HepG2 (cell line): ENCODE results near the gene TCFL5. TPM values are rescaled to one million over a fixed set of nuclear protein-coding genes. Genes with fewer than 3 reads are reported as not detected.

Source experiments
- CERS6 ChIP-seq: sonication (generic); formaldehyde crosslinking; IDR thresholded peaks from 2 replicates; pipeline ENCODE4 v1.5.0; 2020; ENCODE audit warnings: missing genetic modification reagents
- ERF ChIP-seq: IDR thresholded peaks from 2 replicates; pipeline ENCODE4 v1.6.1; 2018; ENCODE audit warnings: missing biosample characterization, missing genetic modification reagents
- HDAC1 ChIP-seq: sonication (generic); formaldehyde crosslinking; IDR thresholded peaks from 2 replicates; pipeline ENCODE4 v1.5.1; 2020; ENCODE audit warnings: mild to moderate bottlenecking, missing genetic modification reagents
- JDP2 ChIP-seq: sonication (generic); formaldehyde crosslinking; IDR thresholded peaks from 2 replicates; pipeline ENCODE4 v1.8.1; 2022; ENCODE audit warnings: missing genetic modification reagents, borderline replicate concordance
- KAT2B ChIP-seq: fragments of 150-350 bp; IDR thresholded peaks from 2 replicates; pipeline ENCODE4 v1.6.1; 2014; ENCODE audit warnings: low read depth, low read length, borderline replicate concordance
- MBD4 ChIP-seq: IDR thresholded peaks from 2 replicates; pipeline ENCODE4 v1.6.1; 2012; ENCODE audit warnings: low read length, inconsistent platforms, borderline replicate concordance
- NRL ChIP-seq: sonication (generic); formaldehyde crosslinking; IDR thresholded peaks from 2 replicates; pipeline ENCODE4 v1.5.0; 2020; ENCODE audit warnings: missing genetic modification reagents, mild to moderate bottlenecking, moderate library complexity, borderline replicate concordance
- PATZ1 ChIP-seq: sonication (generic); formaldehyde crosslinking; IDR thresholded peaks from 2 replicates; pipeline ENCODE4 v1.4.0; 2020; ENCODE audit warnings: missing genetic modification reagents
- POGK ChIP-seq: sonication (generic); formaldehyde crosslinking; conservative IDR thresholded peaks from 2 replicates; pipeline ENCODE4 v1.8.0; 2022; ENCODE audit warnings: mild to moderate bottlenecking, moderate library complexity, missing genetic modification reagents
- SETDB1 ChIP-seq: sonication (generic); formaldehyde crosslinking; IDR thresholded peaks from 2 replicates; pipeline ENCODE4 v1.5.1; 2020; ENCODE audit warnings: missing genetic modification reagents, mild to moderate bottlenecking, borderline replicate concordance
- TIGD3 ChIP-seq: sonication (generic); formaldehyde crosslinking; IDR thresholded peaks from 2 replicates; pipeline ENCODE4 v1.5.1; 2020; ENCODE audit warnings: mild to moderate bottlenecking, missing genetic modification reagents, borderline replicate concordance
- XBP1 ChIP-seq: sonication (generic); formaldehyde crosslinking; IDR thresholded peaks from 2 replicates; pipeline ENCODE4 v1.5.0; 2020; ENCODE audit warnings: missing genetic modification reagents
- ZBTB21 ChIP-seq: sonication (generic); formaldehyde crosslinking; IDR thresholded peaks from 2 replicates; pipeline ENCODE4 v1.4.0; 2020; ENCODE audit warnings: missing genetic modification reagents
- ZEB1 ChIP-seq: IDR thresholded peaks from 2 replicates; pipeline ENCODE4 v1.6.1; 2012; ENCODE audit warnings: mild to moderate bottlenecking, low read depth, inconsistent platforms; ENCODE audit not compliant: insufficient replicate concordance
- ZNF224 ChIP-seq: sonication (generic); formaldehyde crosslinking; IDR thresholded peaks from 2 replicates; pipeline ENCODE4 v1.5.0; 2020; ENCODE audit warnings: mild to moderate bottlenecking, missing genetic modification reagents
- ZNF3 ChIP-seq: IDR thresholded peaks from 2 replicates; pipeline ENCODE4 v1.7.0; 2017; ENCODE audit warnings: inconsistent platforms
- ZNF468 ChIP-seq: sonication (generic); formaldehyde crosslinking; IDR thresholded peaks from 2 replicates; pipeline ENCODE4 v1.8.0; 2022; ENCODE audit warnings: mild to moderate bottlenecking, moderate library complexity, missing genetic modification reagents
- ZNF7 ChIP-seq: IDR thresholded peaks from 2 replicates; pipeline ENCODE4 v1.6.1; 2016; ENCODE audit warnings: missing biosample characterization, missing genetic modification reagents
- ZNF713 ChIP-seq: sonication (generic); formaldehyde crosslinking; IDR thresholded peaks from 2 replicates; pipeline ENCODE4 v1.4.0; 2020; ENCODE audit warnings: mild to moderate bottlenecking, missing genetic modification reagents
- ZNF792 ChIP-seq: IDR thresholded peaks from 2 replicates; pipeline ENCODE4 v1.6.1; 2016
- ZSCAN9 ChIP-seq: IDR thresholded peaks from 2 replicates; pipeline ENCODE4 v1.6.1; 2016; ENCODE audit warnings: borderline replicate concordance
- ZUFSP ChIP-seq: sonication (generic); formaldehyde crosslinking; IDR thresholded peaks from 2 replicates; pipeline ENCODE4 v1.9.0; 2021; ENCODE audit warnings: missing genetic modification reagents, mild to moderate bottlenecking, borderline replicate concordance
- polyA plus RNA-seq, 8 experiments: library from polyadenylated mRNA; depleted of rRNA in 3 of 8; stranded (reverse) in 7 of 8; unstranded in 1 of 8; fragments of >200 nt; fragmentation: Illumina TruSeq in 4 of 8; extraction: Trizol in 4 of 8; gene quantifications; 2 replicates each; pipeline versions ENCODE4 v1.2.1 to v1.2.3, GENCODE V29; 2011 to 2016; ENCODE audit warnings: low read depth in 4 of 8, missing spikeins in 1 of 8, mixed read lengths in 1 of 8; ENCODE audit not compliant: insufficient read depth in 1 of 8
- total RNA-seq, 5 experiments: library from RNA; depleted of rRNA; stranded (reverse); fragments of >200 nt; fragmentation: Illumina TruSeq; extraction: Trizol; gene quantifications; 2 replicates each; pipeline ENCODE4 v1.2.3, GENCODE V29; 2016; ENCODE audit warnings: low read depth in 1 of 5

The TCFL5 gene
- total and polyA plus RNA-seq, 2 of the 13 experiments (the other 11 are each of a cell fraction or from before 2014, with no cell fraction given), result 14.8 to 20.0 TPM

- TF ChIP-seq POGK (no peak), ZEB1 (no peak), ZNF468 (no peak), ERF (CRISPR knock-in tag) (peak; percentile 68), ZNF224 (CRISPR knock-in tag) (no peak), ZSCAN9 (CRISPR knock-in tag) (no peak), ZBTB21 (CRISPR knock-in tag) (no peak), JDP2 (CRISPR knock-in tag) (no peak), KAT2B (no peak), ZNF713 (CRISPR knock-in tag) (0 out of 2 replicates have a peak, but pooled peaks have one; percentile 64), ZNF7 (CRISPR knock-in tag) (no peak), ZNF3 (CRISPR knock-in tag) (no peak), XBP1 (CRISPR knock-in tag) (no peak), TIGD3 (no peak), CERS6 (CRISPR knock-in tag) (no peak), ZNF792 (CRISPR knock-in tag) (peak; percentile 47; the same call in 1 of the 2 replicates), MBD4 (no peak), PATZ1 (CRISPR knock-in tag) (peak; percentile 81), ZUFSP (CRISPR knock-in tag) (no peak), NRL (CRISPR knock-in tag) (peak; percentile 84; the same call in 1 of the 2 replicates), HDAC1 (peak; percentile 62), SETDB1 (CRISPR knock-in tag) (no peak)
Observed at GRCh38 chr20:62875419-62876361, 14.1 kb upstream of the TCFL5 start (continued).
